HuH-7.5 (cell line): ENCODE measurements around the gene LYSMD1.

Experiments
- DNase-seq: peaks from one replicate; pipeline ENCODE4 v3.0.0; 2011; ENCODE audit warnings: low spot score

The LYSMD1 gene

DNA sequence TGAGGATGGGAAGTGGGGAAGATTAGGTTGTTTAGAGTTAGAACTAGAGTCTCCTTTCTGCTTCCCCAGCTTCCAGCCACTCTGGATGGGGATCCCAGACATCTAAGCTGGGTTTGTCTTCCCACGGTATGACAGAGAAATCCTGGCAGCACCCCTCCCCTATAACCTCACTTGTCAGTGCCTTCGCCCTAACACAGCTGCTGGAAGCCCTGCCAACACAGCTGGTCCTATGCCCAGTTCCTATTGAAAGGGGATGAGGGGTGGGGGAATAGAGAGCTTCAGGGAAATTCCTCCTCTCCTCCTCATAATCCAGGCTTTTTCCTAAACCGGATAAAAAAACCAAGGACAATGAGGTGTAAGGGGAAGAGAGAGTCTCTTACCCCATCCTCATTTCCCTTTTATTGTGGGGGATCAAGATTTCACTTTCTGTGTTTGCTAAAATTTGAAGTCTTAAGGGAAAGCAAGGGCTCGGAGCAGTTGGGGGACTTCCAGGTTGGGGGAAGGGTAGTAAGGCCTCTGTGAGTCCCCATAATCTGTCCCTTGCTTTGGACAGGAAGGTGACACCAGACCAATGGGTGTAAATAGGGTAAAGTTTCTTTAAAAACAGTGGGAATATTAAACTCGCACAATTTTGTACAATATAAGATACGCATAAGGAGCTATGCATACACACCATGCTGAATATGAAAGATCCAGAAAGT is 9.5 kb upstream of the LYSMD1 start:
- no peak for DNase-seq

DNA sequence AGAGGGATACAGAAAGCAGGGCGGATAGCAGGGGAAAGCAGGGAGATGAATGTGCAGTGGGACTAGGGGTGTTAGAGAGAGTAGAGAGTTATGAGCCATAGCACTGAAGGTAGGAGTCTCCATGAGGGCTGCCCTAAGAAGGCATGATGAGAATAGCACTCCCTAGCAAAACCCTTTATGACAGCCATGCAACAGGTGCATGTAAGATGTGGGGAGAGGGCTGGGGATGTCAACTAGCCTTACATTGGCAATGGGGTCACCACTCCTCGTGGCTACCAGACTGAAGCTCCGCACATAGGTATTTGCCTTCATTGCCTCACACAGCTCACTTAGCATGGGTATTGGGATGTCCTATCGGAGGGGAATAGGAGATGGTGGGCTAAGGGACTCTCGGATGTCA is 5.5 kb upstream of the LYSMD1 start:
- no peak for DNase-seq

DNA sequence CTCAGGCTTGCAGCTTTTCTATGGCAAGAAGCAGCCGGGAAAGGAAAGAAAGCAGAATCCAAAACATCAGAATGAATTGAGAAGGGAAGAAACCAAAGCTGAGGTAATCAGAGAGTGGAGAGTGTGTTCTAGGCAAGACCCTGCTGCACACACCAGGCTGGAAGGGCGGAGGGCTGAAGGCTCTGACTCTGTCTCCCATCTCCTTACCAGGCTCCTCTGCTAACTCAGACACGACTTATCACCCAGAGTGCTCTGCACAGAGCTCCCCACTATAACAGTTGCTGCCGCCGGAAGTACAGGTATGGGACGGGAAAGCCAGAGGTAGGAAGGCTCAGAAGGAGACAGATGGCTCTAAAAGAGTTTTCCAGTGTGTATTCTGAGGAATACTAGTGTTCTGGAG is 1.4 kb upstream of the LYSMD1 start:
- DNase-seq: no peak

DNA sequence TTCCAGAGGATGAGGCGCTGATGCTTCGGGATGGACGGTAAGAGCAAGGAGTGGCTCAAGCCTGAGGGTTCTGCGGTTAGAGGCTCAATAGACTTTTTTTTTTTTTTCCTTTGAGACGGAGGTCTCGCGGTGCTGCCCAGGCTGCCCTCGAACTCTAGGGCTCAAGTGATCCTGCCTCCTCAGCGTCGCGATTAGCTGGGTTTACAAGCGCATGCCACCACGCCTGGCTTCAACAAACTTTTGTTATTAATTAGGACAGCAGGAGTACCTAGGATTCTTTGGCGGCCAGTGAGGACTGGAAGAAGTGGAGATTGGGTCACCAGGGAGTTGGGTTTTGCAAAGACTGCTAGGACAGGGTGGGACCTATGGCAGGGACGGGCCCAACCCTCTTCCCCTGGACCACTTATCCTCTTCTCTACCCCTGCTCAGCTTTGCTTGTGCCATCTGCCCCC is 829 bp upstream of the LYSMD1 start:
- no peak for DNase-seq

DNA sequence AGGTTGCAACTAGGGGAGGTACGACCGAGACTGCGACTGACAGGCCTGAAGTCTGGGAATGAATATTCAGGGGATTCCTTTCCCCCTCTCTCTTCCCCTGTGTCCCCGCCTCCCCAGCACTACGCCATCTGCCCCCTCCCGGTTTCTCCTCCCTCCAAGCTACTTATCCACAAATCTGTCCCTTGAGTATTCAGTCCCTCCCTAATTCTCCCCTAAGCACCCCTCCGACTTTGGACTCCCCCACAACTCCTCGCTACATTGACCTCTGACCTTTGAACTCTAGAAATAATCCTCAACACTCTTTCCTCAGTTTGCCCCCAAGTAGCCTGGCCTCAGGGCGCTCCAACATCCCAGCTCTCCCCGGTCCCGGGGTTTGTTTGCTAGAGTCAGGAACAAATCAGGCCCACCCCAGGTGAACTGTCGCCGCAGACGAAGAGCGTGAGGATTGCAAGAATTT is 393 bp downstream of the LYSMD1 start:
- DNase-seq: peak; percentile 38

DNA sequence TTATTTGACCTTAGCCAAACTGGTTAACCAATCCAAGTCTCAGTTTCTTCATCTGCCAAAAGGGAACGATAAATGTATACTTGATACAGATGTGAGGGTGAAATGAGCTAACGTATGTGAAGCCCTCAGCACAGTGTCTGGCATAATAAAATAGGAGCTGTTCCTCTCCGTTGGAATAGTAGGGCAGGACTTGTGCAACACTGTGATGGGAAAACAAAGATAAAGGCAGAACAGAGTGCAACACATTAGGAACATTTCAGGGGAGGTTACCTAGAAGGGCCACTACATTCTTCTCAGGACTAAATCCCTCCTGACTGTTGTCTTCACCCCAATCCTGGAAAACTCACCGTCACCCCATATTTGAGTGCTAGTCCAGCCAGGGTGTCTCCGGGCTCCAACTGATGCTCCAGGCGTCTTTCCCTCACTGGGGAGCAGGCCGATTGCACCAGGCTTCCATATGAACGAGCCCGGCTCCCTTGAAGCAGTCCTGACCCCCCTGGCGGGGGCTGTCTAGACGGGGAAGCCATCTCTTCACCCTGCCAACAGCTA is 896 bp downstream of the LYSMD1 start:
- DNase-seq: no peak

DNA sequence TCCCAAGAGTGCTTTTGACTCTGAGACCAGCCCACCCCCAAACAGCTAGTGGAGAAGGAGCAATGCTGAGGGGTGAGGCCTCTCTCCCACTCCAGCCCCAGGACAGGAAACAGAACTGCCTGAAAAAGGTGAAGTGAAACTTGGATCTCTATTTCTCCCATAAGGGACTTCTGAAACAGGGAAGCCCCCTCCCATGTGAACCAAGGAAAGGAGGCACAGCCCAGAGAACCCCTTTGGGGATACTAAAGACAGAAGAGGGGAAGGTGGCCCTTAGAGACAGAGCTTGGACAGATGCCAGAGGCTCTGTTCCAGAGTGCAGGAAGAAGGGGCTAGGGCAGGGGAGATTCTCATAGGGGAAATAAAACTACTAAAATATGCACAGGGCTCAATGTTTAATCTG is 6.3 kb downstream of the LYSMD1 start:
- DNase-seq: no peak

DNA sequence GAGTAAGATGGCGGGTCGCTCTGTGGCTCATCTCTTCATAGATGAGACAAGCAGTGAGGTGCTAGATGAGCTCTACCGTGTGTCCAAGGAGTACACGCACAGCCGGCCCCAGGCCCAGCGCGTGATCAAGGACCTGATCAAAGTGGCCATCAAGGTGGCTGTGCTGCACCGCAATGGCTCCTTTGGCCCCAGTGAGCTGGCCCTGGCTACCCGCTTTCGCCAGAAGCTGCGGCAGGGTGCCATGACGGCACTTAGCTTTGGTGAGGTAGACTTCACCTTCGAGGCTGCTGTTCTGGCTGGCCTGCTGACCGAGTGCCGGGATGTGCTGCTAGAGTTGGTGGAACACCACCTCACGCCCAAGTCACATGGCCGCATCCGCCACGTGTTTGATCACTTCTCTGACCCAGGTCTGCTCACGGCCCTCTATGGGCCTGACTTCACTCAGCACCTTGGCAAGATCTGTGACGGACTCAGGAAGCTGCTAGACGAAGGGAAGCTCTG is 6.9 kb downstream of the LYSMD1 start:
- no peak for DNase-seq

DNA sequence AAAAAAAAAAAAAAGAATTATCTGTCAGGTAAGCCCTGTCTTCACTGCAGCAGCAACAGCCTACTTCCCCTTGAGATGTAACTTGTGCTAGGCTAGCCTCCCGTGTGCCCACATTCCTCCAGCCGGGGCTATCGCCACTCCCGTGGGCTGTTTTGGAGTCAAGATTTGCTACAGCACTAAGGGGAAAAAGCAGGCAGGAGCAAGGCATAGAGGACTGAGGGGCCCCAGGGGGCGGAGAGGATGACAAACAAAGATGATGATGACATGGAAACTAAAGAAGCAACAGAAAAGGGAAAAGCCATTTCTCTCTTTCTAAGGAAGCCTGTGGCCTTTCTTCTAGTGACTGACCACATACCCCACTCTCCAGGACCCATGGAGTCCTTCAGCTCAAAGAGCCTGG is 7.4 kb downstream of the LYSMD1 start:
- DNase-seq: no peak

DNA sequence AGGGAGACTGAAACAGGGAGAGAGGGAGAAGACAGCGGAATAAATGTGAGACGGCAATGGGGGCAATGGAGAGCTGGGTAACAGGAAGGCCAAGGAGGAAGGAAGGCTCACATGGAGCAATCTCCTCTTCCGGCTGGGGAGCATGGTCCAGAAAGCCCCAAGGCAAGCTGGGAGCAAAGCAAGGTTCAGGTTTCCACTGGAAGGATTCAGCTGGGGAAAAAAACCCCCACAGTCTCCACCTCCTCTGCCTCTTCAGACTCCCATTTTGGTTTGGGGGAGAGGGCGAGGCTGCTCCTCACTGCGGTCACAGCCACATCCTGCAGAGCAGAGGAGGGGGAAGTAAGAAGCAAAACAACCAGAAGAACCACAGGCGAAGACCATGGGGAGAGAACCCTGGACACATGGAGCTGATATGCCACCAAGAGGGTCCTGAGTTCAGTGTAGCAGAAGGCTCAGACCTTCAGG is 8.6 kb downstream of the LYSMD1 start:
- no peak for DNase-seq

DNA sequence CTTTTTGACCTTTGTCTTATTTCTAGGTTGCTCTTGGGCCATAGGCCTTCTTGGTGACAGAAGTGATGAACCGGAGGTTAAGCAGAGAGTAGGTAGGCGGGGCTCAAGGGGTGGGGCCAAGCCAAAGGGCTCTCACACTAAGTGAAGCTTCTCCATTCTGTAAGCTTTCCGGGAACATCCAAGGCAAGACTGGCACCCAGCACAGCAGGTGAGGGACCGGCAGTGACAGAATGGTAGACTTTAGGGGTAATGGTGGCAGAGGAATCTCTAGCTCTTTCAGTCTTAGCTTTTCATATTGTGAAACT is 9.2 kb downstream of the LYSMD1 start, which contains the start of gene TNFAIP8L2:
Gene TNFAIP8L2 (plus strand): TSS at position 135 of the 305 bp plus-strand sequence. CDS start 2,049 bp downstream, outside the sequence.
- no peak for DNase-seq

DNA sequence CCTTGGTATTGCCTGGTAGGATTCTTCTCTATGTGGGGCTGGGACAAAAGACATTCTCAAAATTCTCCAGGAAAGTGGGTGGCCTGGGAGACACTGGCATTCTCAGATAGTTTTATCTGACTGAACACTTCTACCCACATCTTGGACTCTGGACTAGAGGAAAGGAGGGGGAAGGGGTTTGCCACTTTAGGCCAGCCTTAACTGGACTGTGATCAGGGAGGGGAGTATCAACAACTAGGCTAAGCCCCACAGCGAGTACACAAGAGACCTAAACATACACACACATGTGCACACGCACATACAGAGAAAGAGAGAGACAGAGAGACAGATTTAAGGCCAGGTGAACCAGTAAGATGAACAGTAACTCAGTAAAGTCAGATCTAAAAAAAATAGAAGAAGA is 18.0 kb downstream of the LYSMD1 start:
- DNase-seq: no peak

DNA sequence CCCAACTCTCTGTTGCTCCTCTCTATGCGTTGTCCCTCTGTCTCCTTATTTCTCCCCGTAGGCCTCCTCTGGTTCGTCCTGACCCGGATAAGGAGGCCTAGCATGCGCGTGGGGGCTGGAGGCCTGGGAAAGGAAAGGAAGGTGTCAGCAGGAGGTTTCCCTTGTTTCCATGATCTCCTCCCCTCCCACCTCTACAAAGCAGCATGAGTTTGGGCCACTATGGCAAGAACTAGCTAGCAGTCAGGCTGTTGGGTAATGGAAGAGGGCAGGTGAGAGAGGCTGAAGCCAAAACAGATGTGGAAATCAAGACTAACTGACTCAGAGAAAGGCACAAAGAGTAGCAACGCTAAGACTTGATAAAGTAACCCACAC is 18.6 kb downstream of the LYSMD1 start:
- DNase-seq: no peak

DNA sequence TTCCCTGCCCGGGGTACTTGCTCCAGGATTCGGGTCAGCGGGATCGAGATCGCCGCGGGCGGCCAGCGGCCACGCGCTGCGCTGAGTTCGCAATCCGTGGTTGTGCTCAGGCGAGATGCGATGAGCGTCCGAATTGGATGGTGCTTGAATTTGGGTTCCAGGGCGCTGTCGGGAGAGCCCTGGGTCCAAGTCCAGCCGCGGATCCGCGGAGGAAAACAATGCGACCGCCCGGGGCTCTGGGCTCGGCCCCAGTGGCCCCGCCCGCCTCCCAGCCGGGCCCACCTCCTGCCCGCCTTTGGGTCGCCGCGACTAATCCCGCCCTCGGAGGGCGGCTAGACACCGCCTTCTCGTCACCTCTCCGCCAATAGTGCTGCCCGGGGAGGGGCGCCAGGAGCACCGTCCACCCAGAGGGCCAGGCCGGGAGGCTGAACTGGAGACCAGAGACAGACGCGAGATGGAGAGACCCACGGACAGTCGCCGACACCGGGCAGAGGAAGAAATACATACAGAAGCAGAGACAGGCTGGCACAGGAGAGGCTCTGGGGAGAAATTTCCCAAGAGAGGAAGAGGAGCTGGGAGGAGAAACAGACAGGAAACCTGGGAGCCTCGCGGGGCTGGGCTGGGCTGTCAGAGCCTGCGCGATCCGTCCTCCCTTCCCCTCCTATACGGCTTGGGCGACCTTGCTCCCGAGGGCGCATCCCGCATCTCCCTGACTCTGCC is 19.1 kb downstream of the LYSMD1 start, which contains the start of gene SEMA6C:
Gene SEMA6C (minus strand): TSS at position 220 of the 720 bp plus-strand sequence. CDS start 4,010 bp downstream, outside the sequence.
- DNase-seq: peak; percentile 93

DNA sequence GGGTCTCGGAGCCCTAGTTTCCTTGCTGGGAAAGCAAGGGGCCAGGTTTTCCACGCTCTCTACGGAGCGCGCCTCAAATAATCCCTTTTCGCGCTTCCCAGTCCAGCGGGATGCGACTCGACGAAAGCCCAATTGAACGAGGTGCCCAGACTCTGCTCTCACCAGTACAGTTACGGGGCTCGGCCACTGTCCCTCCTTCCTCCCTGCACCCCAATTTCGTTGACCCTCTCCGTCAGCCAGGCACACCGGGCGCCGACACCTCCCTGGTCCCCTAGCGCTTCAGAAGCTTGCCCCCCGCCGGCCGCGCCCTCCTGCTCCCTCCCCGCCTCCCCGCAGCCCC is 19.7 kb downstream of the LYSMD1 start:
- DNase-seq: no peak

DNA sequence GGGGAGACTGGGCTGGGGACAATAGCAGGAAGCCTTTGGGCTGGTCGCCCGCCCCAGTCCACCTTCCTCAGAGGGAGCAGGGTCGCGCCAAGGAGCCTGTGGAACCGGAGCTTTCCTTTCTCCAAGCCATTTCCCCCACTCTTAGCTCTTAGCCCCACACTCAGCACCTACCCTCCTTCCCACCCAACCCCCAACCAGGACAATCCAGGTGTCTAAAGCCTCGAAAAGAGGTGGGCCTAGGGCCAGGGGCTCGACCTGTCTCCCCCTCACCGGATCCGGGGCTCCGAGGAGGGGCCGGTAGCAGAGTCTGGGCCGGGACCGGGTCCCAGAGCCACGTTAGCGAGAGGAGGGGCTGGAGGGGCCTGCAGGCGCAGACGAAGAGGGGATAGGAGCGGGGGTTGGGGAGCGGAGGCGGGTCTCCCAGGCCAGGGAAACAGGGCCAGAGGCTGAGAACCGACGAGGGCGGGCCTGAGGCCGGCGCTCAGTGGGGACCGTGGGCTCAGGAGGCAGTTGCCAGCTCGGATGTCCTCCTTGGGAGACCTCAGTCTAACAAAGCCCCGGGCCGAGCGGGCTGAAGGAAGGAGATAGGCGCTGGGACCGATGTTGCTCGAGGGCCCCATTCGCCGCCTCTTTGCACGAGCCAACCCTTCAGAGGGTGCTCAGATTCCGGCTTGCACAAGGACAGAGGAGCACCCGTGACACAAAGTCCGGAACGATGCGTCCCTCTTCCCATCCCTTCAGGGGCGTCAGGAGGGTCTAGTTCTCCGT is 20.2 kb downstream of the LYSMD1 start:
- no peak for DNase-seq

DNA sequence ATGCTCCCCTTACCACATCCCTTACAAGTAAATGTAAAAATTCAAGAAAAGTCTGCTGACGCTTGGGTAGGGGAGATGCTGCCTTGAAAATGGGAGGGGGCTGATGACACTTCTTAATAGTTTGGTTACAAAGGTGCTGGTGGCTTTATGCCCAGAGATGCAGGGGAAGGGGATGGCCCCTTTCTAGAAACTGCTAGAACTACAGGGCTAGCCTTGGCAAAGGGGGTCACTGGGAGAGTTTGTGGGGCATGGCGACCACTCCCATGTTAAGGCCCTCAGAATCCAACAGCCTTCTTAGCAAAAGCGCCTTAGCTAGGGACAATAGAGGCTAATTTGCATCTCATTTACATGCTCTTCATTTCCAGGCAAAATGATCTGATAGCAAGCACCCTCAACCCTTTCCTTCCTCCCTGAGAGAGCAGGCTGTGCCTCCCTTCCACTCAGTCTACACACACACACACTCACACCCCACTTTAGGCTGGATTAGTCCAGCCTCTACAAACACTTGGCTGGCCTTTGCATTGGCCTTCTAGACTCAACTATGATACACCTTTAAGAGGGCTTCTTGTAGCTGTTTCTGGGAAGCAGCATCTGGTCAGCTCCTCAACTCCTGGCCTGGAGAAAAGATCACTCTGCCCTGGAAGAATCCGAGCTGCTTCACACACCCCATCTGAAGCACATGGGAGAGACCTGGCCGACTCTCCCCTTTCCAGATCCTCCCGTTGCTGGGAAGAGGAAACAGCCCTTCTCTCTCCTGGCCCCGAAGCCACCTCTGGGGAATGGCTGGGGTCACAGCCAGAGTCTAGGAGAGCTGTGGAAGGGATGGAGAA is 21.0 kb downstream of the LYSMD1 start:
- no peak for DNase-seq

DNA sequence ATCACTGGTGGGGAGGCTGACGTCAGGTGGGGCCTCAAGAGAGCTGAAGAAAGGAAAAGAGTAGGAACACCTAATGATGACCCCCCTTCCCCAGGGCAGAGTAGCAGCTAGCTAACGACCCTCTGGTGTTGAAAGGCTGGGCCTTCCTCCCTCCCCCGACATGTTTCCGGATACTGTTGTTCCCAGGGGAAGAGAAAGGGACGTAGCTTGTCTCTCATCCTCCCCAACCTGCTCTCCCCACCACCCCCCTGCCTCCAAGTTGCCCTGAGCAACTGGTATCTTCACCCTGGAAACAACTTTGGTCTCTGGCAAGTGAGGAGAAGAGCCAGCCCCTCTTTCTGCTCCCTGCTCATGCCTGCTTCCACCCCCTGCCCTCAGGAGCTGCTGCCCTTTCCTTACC is 21.7 kb downstream of the LYSMD1 start:
- no peak for DNase-seq

DNA sequence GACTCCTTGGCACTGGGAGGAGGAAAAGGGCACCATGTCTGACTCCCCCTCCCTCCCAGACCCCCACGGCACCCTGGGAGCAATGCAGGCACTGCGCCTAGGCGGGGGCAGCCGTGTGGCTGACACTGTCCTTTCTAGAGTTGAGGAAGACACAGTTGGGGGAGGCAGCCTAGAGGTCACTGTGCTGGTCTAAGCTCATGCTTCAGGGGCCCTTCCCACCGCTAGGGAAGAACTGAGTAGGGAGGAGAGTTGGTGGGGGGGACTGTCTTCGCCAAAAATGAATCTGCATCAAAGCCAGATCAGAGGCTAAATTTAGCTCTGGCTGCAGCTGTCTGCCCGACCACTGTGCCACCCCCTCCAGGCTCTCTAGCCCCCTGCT is 22.7 kb downstream of the LYSMD1 start:
- no peak for DNase-seq

DNA sequence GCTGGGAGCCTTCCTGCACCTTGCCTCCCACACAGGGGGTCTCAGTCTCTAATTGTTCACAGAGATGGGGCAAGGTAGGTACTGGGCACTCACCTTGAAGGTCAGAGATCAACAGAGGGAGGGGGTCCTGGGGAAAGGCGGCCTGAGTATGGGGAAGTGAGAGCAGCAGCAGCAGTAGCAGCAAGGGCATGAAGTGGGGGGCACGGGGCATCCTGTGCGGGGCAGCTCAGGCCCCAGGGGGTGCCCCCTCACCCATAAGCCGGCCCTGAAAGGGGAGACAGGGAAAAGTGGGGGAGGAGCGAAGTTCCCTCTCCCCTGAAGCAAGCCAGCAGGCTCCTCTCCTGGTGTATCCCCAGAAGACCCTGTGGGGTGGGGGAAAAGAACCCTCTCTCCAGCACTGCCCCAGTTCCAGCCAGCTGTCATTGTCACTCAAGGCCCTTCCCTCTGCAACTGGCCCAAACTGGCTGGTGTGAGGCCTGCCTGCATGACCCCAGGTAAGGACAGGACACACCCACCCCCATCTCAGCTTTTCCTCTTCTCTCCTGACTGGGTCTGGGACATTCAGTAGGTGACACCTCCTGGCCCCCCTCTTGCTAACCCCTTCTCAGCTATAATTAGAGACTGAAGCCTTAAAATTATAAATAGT is 23.2 kb downstream of the LYSMD1 start:
- DNase-seq: no peak

DNA sequence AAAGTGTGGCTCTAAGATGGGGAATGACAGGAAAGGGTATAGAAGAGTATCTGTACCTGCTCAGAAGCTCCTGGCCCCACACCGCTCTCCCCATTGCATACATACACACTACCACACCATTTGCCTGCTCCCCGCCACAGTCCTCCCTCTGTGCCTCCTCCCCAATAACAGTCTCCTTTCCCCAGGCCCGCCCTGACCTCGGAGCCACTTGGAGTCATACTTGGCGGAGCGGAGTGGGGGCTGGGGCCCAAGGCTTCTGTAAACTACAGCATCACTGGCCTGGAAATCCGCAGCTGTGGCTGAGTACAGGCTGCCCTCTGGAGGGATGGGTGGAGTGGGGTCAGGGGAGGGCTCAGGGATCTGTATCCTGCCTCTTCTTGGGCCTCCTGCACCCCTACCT is 27.9 kb downstream of the LYSMD1 start:
- no peak for DNase-seq
